ENCODE data around the gene MDH2. TPM values are rescaled to one million over a fixed set of nuclear protein-coding genes. Genes with fewer than 3 reads are reported as not detected.

MDH2 gene
- total and polyA plus RNA-seq, 12 donors, result 66.1 to 686 (median 441) TPM

DNA sequence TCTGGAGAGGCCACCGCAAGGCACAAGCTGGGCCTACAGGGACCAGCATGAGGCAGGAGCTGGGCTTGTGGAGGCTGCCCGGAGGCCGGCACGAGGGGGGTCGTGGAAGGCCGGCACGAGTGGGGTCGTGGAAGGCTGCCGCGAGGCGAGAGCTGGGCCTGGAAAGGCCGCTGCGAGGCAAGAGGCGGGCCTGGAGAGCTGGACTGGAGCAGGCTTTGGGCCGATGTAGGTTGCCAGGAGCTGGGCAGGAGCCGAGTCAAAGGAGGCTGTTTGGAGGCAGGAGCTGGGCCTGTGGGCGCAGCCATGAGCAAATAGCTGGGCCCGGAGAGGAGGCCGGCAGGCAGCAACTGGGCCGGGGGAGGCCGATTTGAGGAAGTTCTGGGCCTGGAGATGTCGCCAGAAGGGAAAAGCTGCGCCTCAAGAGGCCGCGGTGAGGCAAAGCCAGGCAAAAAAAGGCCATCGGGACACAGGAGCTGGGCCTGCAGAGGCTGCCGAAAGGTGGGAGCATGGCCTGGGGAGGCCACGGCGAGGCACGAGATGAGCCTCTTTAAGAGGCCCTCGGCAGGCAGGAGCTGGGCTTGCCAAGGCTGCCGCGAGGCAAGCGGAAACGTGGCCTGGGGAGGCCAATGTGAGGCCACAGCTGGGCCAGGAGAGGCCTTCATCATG lies 26.5 kb downstream of the MDH2 start:
- ATAC-seq (no peak), DNase-seq (no peak)
- H3K9me3 ChIP-seq, result peaks cover 0 to 15% (median 6%) of the 10 kb centered on the region in 11 donors
- H3K27me3 ChIP-seq, result no peaks in the 10 kb centered on the region
- TF ChIP-seq, protein P1, sequence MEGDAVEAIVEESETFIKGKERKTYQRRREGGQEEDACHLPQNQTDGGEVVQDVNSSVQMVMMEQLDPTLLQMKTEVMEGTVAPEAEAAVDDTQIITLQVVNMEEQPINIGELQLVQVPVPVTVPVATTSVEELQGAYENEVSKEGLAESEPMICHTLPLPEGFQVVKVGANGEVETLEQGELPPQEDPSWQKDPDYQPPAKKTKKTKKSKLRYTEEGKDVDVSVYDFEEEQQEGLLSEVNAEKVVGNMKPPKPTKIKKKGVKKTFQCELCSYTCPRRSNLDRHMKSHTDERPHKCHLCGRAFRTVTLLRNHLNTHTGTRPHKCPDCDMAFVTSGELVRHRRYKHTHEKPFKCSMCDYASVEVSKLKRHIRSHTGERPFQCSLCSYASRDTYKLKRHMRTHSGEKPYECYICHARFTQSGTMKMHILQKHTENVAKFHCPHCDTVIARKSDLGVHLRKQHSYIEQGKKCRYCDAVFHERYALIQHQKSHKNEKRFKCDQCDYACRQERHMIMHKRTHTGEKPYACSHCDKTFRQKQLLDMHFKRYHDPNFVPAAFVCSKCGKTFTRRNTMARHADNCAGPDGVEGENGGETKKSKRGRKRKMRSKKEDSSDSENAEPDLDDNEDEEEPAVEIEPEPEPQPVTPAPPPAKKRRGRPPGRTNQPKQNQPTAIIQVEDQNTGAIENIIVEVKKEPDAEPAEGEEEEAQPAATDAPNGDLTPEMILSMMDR (IDR thresholded peaks at IDR 0.05), result no peak
- no peaks in the 10 kb centered on the region for H3K36me3 ChIP-seq
- no peak overlapping the region for H3K27ac ChIP-seq
- H3K4me3 ChIP-seq, result no peak overlapping the region
- intact Hi-C loops (cut with DNase I), result no loop called here
- peaks cover 0 to 11% (median 6%) of the 10 kb centered on the region in 9 donors for H3K4me1 ChIP-seq
- WGBS, 2 donors, result 97 to 98% methylated on average over 35 of the region's 35 CpGs

DNA sequence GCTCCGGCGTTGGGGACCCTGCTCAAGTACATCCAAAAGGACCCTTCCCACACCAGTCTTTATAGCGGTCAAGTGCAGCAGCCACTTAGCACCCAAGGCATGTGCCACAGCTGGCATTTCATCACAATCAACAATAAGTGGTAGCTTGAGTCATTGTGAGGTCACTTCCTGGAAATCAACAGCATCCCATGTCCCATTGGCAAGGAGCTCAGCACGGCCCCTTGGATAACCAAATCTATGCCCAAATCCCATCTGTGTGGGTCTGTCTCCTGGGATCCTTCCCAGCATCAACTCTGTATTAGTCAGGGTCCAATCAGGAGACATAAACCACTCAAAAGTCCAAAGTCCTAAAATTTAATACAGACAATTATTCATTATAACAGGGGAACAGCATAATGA lies 27.1 kb downstream of the MDH2 start:
- peaks cover 0 to 15% (median 6%) of the 10 kb centered on the region in 11 donors for H3K9me3 ChIP-seq
- TF ChIP-seq, protein P1 (IDR thresholded peaks at IDR 0.05), result no peak
- peaks cover 0 to 7% (median under 1%) of the 10 kb centered on the region in 9 donors for H3K4me1 ChIP-seq
- H3K27ac ChIP-seq, result no peak overlapping the region
- H3K27me3 ChIP-seq, result no peaks in the 10 kb centered on the region
- no peak overlapping the region for H3K4me3 ChIP-seq
- ATAC-seq (no peak), DNase-seq (no peak)
- WGBS, 2 donors, result 94 to 96% methylated on average over 4 of the region's 4 CpGs
- H3K36me3 ChIP-seq, result no peaks in the 10 kb centered on the region
- intact Hi-C loops (cut with DNase I), result no loop called here

DNA sequence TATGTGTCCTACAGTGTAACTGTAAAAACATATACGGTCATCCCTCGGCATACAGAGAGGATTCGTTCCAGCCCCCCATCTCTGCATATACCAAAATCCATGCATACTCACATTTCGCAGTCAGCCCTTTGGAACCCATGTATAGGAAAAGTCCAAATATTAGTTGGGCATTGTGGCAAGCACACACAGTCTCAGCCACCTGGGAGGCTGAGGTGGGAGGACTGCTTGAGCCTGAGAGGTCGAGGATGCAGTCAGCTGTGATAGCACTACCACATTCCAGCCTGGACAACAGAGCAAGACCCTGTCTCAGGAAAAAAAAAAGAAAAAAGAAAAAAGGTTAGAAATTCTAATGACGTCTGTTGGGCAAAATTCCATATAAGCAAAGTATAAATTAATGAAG lies 29.1 kb downstream of the MDH2 start:
- H3K36me3 ChIP-seq, result no peaks in the 10 kb centered on the region
- H3K4me3 ChIP-seq, result no peak overlapping the region
- ATAC-seq (no peak), DNase-seq (no peak)
- H3K27me3 ChIP-seq, result no peaks in the 10 kb centered on the region
- WGBS, 2 donors, result 89 to 90% methylated on average over 6 of the region's 6 CpGs
- H3K4me1 ChIP-seq, result peaks cover 0 to under 1% (median 0%) of the 10 kb centered on the region in 9 donors
- H3K9me3 ChIP-seq, result peaks cover 0 to 15% (median 6%) of the 10 kb centered on the region in 11 donors
- TF ChIP-seq, protein P1 (IDR thresholded peaks at IDR 0.05), result no peak
- intact Hi-C loops (cut with DNase I), result no loop called here
- no peak overlapping the region for H3K27ac ChIP-seq

- WGBS, 2 donors, result 57 to 78% methylated on average over 3 of the region's 3 CpGs
- Histone ChIP-seq H3K9me3 (peaks cover 0 to 15% (median 6%) of the 10 kb centered on the region in 11 donors), H3K4me3 (no peak overlapping the region), H3K4me1 (peaks cover 0 to 5% (median 0%) of the 10 kb centered on the region in 9 donors), H3K36me3 (no peaks in the 10 kb centered on the region), H3K27ac (no peak overlapping the region), H3K27me3 (no peaks in the 10 kb centered on the region)
- TF ChIP-seq, protein P1 (IDR thresholded peaks at IDR 0.05), result no peak
- no peak for ATAC-seq
- DNase-seq, result no peak
- intact Hi-C loops (cut with DNase I), result no loop called here
These were observed 29.5 kb downstream of the MDH2 start for GRCh38 chr7:76077435-76077834.

Data from heart right ventricle (tissue), 16 donors.